Activated naive CD8-positive, alpha-beta T cell (primary cell): ENCODE results near the gene CALCOCO2.
A peak's percentile ranks its signal among the peaks of the same experiment; 100 is the strongest.
"Not testable (repeated sequence)": the region's sequence is repeated elsewhere in the genome, so short reads cannot be mapped to it uniquely, and the experiment has no call there.

Source experiments
- H3K27ac Mint-ChIP-seq: one replicate; pipeline ENCODE4 v1.8.0; 2021; ENCODE audit warnings: mixed read lengths
- H3K27me3 Mint-ChIP-seq: one replicate; pipeline ENCODE4 v1.8.0; 2021; ENCODE audit warnings: mixed read lengths
- H3K36me3 Mint-ChIP-seq: one replicate; pipeline ENCODE4 v1.8.0; 2021; ENCODE audit warnings: mixed read lengths
- H3K4me1 Mint-ChIP-seq: one replicate; pipeline ENCODE4 v1.8.0; 2021; ENCODE audit warnings: low read depth, mixed read lengths
- H3K4me3 Mint-ChIP-seq: one replicate; pipeline ENCODE4 v1.8.0; 2021; ENCODE audit warnings: mild to moderate bottlenecking, mixed read lengths
- H3K9me3 Mint-ChIP-seq: one replicate; pipeline ENCODE4 v1.8.0; 2021; ENCODE audit warnings: low read depth, mixed read lengths

Gene CALCOCO2

GRCh38 chr17:48843187-48843900 lies 12.5 kb downstream of the CALCOCO2 start:
- peaks cover 14% of the 10 kb centered on the region for H3K36me3 Mint-ChIP-seq
- peaks cover 33% of the 10 kb centered on the region for H3K4me1 Mint-ChIP-seq
- H3K9me3 Mint-ChIP-seq, result no peaks in the 10 kb centered on the region
- no peak overlapping the region for H3K4me3 Mint-ChIP-seq
- no peaks in the 10 kb centered on the region for H3K27me3 Mint-ChIP-seq
- H3K27ac Mint-ChIP-seq, result no peak overlapping the region

DNA sequence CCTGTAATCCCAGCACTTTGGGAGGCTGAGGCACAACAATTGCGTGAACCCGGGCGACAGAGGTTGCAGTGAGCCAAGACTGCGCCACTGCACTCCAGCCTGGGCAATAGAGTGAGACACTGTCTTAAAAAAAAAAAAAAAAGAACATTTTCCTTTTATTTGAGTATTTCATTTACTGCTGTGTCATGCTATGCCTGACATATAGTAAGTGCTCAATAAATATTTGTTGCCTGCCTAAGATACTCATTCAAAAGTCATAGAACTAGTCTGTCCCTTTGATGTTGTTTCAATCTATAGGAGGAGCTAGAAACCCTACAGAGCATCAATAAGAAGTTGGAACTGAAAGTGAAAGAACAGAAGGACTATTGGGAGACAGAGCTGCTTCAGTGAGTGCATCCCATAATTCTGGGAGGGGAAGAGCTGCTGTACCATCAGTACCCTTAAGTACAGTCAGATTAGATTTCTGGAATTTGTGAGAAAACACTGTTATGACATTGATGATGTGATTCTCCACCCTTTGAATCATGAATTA lies 20.0 kb downstream of the CALCOCO2 start:
- Mint-ChIP-seq H3K9me3 (no peaks in the 10 kb centered on the region), H3K4me3 (no peak overlapping the region), H3K27me3 (no peaks in the 10 kb centered on the region), H3K4me1 (peaks cover 6% of the 10 kb centered on the region), H3K36me3 (peaks cover 18% of the 10 kb centered on the region), H3K27ac (no peak overlapping the region)

GRCh38 chr17:48854774-48855476 lies 24.1 kb downstream of the CALCOCO2 start:
- no peaks in the 10 kb centered on the region for H3K9me3 Mint-ChIP-seq
- no peak overlapping the region for H3K4me3 Mint-ChIP-seq
- peaks cover 12% of the 10 kb centered on the region for H3K36me3 Mint-ChIP-seq
- no peak overlapping the region for H3K27ac Mint-ChIP-seq
- H3K27me3 Mint-ChIP-seq, result no peaks in the 10 kb centered on the region
- peaks cover 8% of the 10 kb centered on the region for H3K4me1 Mint-ChIP-seq

- H3K27me3 Mint-ChIP-seq, result no peaks in the 10 kb centered on the region
Observed at GRCh38 chr17:48856122-48856821, 25.4 kb downstream of the CALCOCO2 start.

DNA sequence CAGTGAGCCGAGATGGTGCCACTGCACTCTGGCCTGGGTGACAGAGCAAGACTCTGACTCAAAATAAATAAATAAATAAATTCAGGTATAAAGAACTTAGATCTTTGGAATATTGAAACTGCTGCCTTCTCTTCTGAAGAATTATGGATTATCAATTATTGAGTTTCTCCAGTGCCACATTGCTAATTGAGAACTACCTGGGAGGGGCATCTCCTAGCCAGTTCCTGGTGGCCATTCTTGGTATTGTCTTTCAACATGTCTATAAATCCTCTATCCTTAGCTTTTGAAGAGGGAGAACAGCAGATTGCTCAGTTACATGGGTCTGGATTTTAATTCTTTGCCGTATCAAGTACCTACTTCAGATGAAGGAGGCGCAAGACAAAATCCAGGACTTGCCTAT lies 29.2 kb downstream of the CALCOCO2 start:
- Mint-ChIP-seq H3K36me3 (peaks cover 24% of the 10 kb centered on the region), H3K27me3 (no peaks in the 10 kb centered on the region), H3K4me1 (peaks cover 3% of the 10 kb centered on the region), H3K9me3 (no peaks in the 10 kb centered on the region), H3K27ac (no peak overlapping the region), H3K4me3 (no peak overlapping the region)

More at GRCh38 chr17:48856122-48856821, 25.4 kb downstream of the CALCOCO2 start:
- H3K4me3 Mint-ChIP-seq, result no peak overlapping the region
- peaks cover 18% of the 10 kb centered on the region for H3K36me3 Mint-ChIP-seq
- H3K27ac Mint-ChIP-seq, result no peak overlapping the region
- peaks cover 3% of the 10 kb centered on the region for H3K4me1 Mint-ChIP-seq
- H3K9me3 Mint-ChIP-seq, result no peaks in the 10 kb centered on the region

- Mint-ChIP-seq H3K27ac (no peak overlapping the region), H3K36me3 (peaks cover 24% of the 10 kb centered on the region), H3K4me1 (peaks cover 3% of the 10 kb centered on the region), H3K9me3 (no peaks in the 10 kb centered on the region), H3K27me3 (no peaks in the 10 kb centered on the region), H3K4me3 (no peak overlapping the region)
Observed at GRCh38 chr17:48860456-48860855, 29.6 kb downstream of the CALCOCO2 start.

DNA sequence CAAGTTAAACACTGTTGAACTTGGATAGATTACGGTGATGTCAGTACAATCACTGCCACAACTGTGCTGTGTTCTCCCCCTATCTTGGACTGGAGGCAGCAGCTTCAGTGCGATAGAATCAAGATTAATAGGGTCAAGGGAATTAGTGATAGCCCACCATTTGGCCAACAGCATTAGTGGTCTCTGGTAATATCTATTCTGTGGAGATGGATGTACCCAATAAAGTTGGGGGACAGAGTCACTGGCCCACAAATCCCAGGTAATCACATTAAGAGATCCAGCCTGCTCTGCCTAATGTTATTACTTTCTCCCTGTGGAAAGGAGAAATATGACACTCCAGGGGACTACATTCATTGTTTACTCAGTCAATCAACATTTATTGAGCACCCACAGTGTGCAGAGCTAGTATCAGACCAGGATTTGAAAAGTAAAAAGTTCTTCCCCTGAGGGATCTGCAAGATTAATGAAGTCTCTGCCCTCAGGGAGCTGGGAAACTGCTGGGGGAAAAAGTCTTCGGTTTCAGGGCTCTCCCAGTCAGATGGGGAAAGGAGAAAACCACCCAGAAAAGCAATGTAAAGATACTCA lies 38.2 kb downstream of the CALCOCO2 start:
- Mint-ChIP-seq H3K36me3 (peaks cover 8% of the 10 kb centered on the region), H3K9me3 (no peaks in the 10 kb centered on the region), H3K4me3 (no peak overlapping the region), H3K4me1 (no peaks in the 10 kb centered on the region), H3K27ac (no peak overlapping the region), H3K27me3 (no peaks in the 10 kb centered on the region)

- Mint-ChIP-seq H3K36me3 (peaks cover 2% of the 10 kb centered on the region), H3K27me3 (no peaks in the 10 kb centered on the region), H3K27ac (no peak overlapping the region), H3K4me3 (no peak overlapping the region), H3K9me3 (no peaks in the 10 kb centered on the region), H3K4me1 (no peaks in the 10 kb centered on the region)
Observed at GRCh38 chr17:48869821-48870318, 39.0 kb downstream of the CALCOCO2 start.

- Mint-ChIP-seq H3K27ac (no peak overlapping the region), H3K27me3 (no peaks in the 10 kb centered on the region), H3K4me3 (no peak overlapping the region), H3K36me3 (peaks cover 1% of the 10 kb centered on the region), H3K9me3 (no peaks in the 10 kb centered on the region), H3K4me1 (no peaks in the 10 kb centered on the region)
Observed at GRCh38 chr17:48871035-48871550, 40.3 kb downstream of the CALCOCO2 start.

DNA sequence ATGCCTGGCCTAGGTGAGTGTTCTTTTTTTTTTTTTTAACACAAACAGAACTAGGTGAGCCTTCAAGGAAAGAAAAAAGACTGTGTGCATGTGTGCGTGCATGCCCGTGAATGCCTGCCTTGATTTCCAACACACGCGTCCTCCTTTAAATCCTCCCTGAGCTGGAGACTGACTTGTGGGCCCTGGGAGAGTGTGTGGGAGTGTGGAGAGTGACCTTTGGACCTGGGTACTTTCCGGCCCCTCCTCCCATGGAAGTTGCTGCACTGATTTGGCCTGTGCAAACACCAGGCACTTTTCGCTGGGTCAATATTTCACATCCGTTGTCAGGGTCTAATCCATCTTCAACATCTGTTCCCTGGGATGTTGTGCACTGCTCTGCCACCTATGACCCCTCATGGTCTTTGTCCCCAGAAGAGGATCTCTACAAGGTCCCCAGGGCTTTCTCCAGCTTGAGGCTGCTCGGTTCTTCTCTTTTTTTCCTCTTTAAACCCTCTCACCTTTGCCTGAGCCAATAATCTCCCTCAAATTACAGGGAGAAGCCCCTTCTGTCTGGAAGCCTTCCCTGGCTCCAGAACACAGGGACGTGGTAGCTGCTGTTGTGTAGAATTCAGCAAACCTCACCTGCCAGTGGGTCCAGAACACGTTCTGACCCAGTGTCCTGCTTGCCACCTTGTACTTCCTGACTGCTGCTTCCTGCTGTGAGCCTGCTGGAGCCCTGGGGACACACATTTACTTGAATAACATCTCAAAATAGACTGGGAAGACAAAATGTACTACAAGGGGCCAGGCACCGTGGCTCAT lies 40.9 kb downstream of the CALCOCO2 start:
- H3K4me1 Mint-ChIP-seq, result no peaks in the 10 kb centered on the region
- peak overlapping the region; percentile 17 for H3K27ac Mint-ChIP-seq
- no peaks in the 10 kb centered on the region for H3K27me3 Mint-ChIP-seq
- no peaks in the 10 kb centered on the region for H3K36me3 Mint-ChIP-seq
- no peaks in the 10 kb centered on the region for H3K9me3 Mint-ChIP-seq
- H3K4me3 Mint-ChIP-seq, result no peak overlapping the region

- not testable (repeated sequence) for H3K27me3 Mint-ChIP-seq, H3K4me3 Mint-ChIP-seq, H3K27ac Mint-ChIP-seq, H3K4me1 Mint-ChIP-seq, H3K36me3 Mint-ChIP-seq, H3K9me3 Mint-ChIP-seq
Observed at GRCh38 chr17:48872409-48872808, 41.6 kb downstream of the CALCOCO2 start.

GRCh38 chr17:48873209-48873608 lies 42.4 kb downstream of the CALCOCO2 start:
- H3K27me3 Mint-ChIP-seq, result peaks cover 2% of the 10 kb centered on the region
- no peaks in the 10 kb centered on the region for H3K36me3 Mint-ChIP-seq
- H3K4me1 Mint-ChIP-seq, result no peaks in the 10 kb centered on the region
- no peak overlapping the region for H3K27ac Mint-ChIP-seq
- no peak overlapping the region for H3K4me3 Mint-ChIP-seq
- H3K9me3 Mint-ChIP-seq, result no peaks in the 10 kb centered on the region

DNA sequence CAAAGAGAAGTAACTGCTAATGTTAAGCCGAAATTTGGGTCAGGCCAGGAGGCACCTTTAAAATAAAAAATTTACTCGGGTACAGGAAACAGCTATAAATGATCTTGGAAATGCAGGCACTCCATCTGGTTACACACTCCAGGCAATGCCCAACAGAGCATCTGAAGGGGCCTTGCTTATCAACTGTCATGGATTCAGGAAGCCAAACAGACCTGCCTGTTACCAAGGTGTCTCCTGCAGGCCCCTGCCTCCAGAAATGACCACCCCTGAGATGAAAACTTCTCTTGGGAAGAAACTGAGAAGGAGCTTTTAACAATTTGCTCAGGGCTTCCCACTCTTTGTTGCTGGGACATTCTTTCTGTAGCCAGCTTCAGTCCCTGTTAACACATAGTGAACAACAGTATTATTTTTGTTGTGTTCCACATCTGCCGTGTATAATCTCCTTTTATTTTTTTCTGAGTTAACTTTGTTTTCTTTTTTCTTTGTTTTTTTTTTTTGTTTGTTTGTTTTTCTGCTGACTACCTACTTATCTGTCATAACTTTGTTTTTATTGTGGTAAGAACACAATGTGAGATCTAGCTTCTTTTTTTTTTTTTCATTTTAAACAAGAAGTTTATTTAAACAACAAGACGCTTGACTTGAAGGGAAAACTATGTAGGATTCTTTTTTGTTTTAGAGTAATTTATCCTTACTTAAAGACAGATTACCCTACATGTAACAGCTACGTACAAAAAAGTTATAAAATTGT lies 43.0 kb downstream of the CALCOCO2 start:
- H3K4me1 Mint-ChIP-seq, result no peaks in the 10 kb centered on the region
- H3K9me3 Mint-ChIP-seq, result no peaks in the 10 kb centered on the region
- H3K4me3 Mint-ChIP-seq, result no peak overlapping the region
- no peak overlapping the region for H3K27ac Mint-ChIP-seq
- H3K36me3 Mint-ChIP-seq, result no peaks in the 10 kb centered on the region
- peaks cover 2% of the 10 kb centered on the region for H3K27me3 Mint-ChIP-seq
